PC-3 (cell line): ENCODE results near the gene ASXL2. TPM values are rescaled to one million over a fixed set of nuclear protein-coding genes. Genes with fewer than 3 reads are reported as not detected.

Experiments used
- ATAC-seq: fragments of 200-7000 bp; cut with Tn5 transposase; 2 replicates; pipeline ENCODE4 v1.9.1; 2020; ENCODE audit warnings: mild to moderate bottlenecking, moderate library complexity
- BruUV-seq: library from RNA; stranded (reverse); fragments of 400-500 nt; replicated peaks from 2 replicates; lab custom pipeline; 2021; lab: Mats Ljungman, UMichigan
- CTCF ChIA-PET: fragments of 300-600 bp; sonication (Branson Sonifier 250); formaldehyde crosslinking; loops from one replicate; lab custom pipeline; 2022; ENCODE audit warnings: antibody characterized with exemption; lab: Charles Lee
- POLR2A ChIA-PET: fragments of 300-600 bp; sonication (Branson Sonifier 250); formaldehyde crosslinking; loops from one replicate; lab custom pipeline; 2022; ENCODE audit warnings: antibody characterized with exemption; ENCODE audit not compliant: unreplicated experiment; lab: Charles Lee
- DNase-seq: peaks from one replicate; pipeline ENCODE4 v3.0.0-alpha.2; 2015
- H2AFZ ChIP-seq: fragments of 300-600 bp; sonication (generic); 2 replicates; pipeline ENCODE4 v1.6.0; 2016; ENCODE audit warnings: antibody characterized with exemption, low read length
- H3F3A ChIP-seq: fragments of 300-600 bp; sonication (generic); one replicate; pipeline ENCODE4 v1.6.0; 2017; ENCODE audit warnings: antibody characterized with exemption, low read length, control low read depth, mild to moderate bottlenecking; ENCODE audit not compliant: unreplicated experiment
- H3K27ac ChIP-seq: fragments of 300-600 bp; sonication (generic); 2 replicates; pipeline ENCODE4 v1.5.1; 2016; ENCODE audit warnings: mild to moderate bottlenecking, low read length
- H3K27me3 ChIP-seq: fragments of 300-600 bp; sonication (generic); 2 replicates; pipeline ENCODE4 v1.6.1; 2016; ENCODE audit warnings: low read length, mixed read lengths
- H3K36me3 ChIP-seq: fragments of 300-600 bp; sonication (generic); 2 replicates; pipeline ENCODE4 v1.6.1; 2016; ENCODE audit warnings: low read depth, mixed run types, low read length, mixed read lengths
- H3K4me1 ChIP-seq: fragments of 300-600 bp; sonication (generic); 2 replicates; pipeline ENCODE4 v1.5.1; 2016; ENCODE audit warnings: low read length; ENCODE audit not compliant: insufficient read depth
- H3K4me2 ChIP-seq: fragments of 300-600 bp; sonication (generic); 2 replicates; pipeline ENCODE4 v1.6.0; 2016; ENCODE audit warnings: low read length
- H3K4me3 ChIP-seq: fragments of 300-600 bp; sonication (generic); 2 replicates; pipeline ENCODE4 v1.5.1; 2016; ENCODE audit warnings: mild to moderate bottlenecking, low read length, mixed read lengths
- H3K79me2 ChIP-seq: fragments of 300-600 bp; sonication (generic); 2 replicates; pipeline ENCODE4 v1.6.1; 2017; ENCODE audit warnings: low read length, mixed read lengths
- H3K9ac ChIP-seq: fragments of 300-600 bp; sonication (generic); 2 replicates; pipeline ENCODE4 v1.6.0; 2016; ENCODE audit warnings: mild to moderate bottlenecking, low read length
- H3K9me2 ChIP-seq: fragments of 300-600 bp; sonication (generic); replicated peaks from 2 replicates; pipeline ENCODE4 v1.6.1; 2016; ENCODE audit warnings: mixed run types, low read length, mixed read lengths
- H3K9me3 ChIP-seq: fragments of 300-600 bp; sonication (generic); 2 replicates; pipeline ENCODE4 v1.6.1; 2016; ENCODE audit warnings: low read length, mixed read lengths
- H4K20me1 ChIP-seq: fragments of 300-600 bp; sonication (generic); 2 replicates; pipeline ENCODE4 v1.6.1; 2016; ENCODE audit warnings: low read length, mixed read lengths
- CTCF ChIP-seq: fragments of 300-600 bp; sonication (generic); conservative IDR thresholded peaks from 2 replicates; pipeline ENCODE4 v1.5.1; 2017; ENCODE audit warnings: antibody characterized with exemption, low read depth, mild to moderate bottlenecking, low read length
- EZH2 ChIP-seq: fragments of 300-600 bp; sonication (generic); IDR thresholded peaks from one replicate; pipeline ENCODE4 v1.6.1; 2017; ENCODE audit warnings: antibody characterized with exemption, mild to moderate bottlenecking, low read length; ENCODE audit not compliant: unreplicated experiment
- EZH2phosphoT487 ChIP-seq: fragments of 300-600 bp; sonication (generic); IDR thresholded peaks from 2 replicates; pipeline ENCODE4 v1.6.1; 2018; ENCODE audit warnings: mild to moderate bottlenecking, antibody characterized with exemption, low read length, borderline replicate concordance
- intact Hi-C: fragments of 100-400 bp; cut with micrococcal nuclease; formaldehyde crosslinking; loops from 2 replicates; pipeline ENCODE4 v1.9.0; 2023
- total RNA-seq: library from RNA; depleted of rRNA; stranded (reverse); fragments of >200 nt; gene quantifications from 2 replicates; pipeline ENCODE4 v1.2.3, GENCODE V29; 2014

Gene ASXL2
- total RNA-seq, 1 experiment from 2014 or later = 11.5 TPM

GRCh38 chr2:25787020-25787419, 91.3 kb downstream of the ASXL2 start:
- Histone ChIP-seq H3K27ac (no peak overlapping the region), H3F3A (no peaks in the 10 kb centered on the region), H3K9me2 (no peaks in the 10 kb centered on the region), H3K36me3 (peaks cover 5% of the 10 kb centered on the region; the same call in 1 of the 2 replicates), H3K9ac (no peak overlapping the region), H4K20me1 (no peaks in the 10 kb centered on the region), H3K27me3 (no peaks in the 10 kb centered on the region), H3K4me3 (no peak overlapping the region), H3K9me3 (no peaks in the 10 kb centered on the region), H3K4me1 (no peaks in the 10 kb centered on the region), H2AFZ (no peak overlapping the region), H3K4me2 (no peak overlapping the region), H3K79me2 (no peaks in the 10 kb centered on the region)
- ATAC-seq (peak; percentile 15; the same call in 1 of the 2 replicates), DNase-seq (no peak)
- intact Hi-C loops = no loop called here
- ChIA-PET CTCF (no interaction called here), POLR2A (no interaction called here)
- BruUV-seq = no TSS peak
- no peak for TF ChIP-seq EZH2
- TF ChIP-seq CTCF = no peak
- no peak for TF ChIP-seq EZH2phosphoT487

- intact Hi-C loops = no loop called here
Observed at GRCh38 chr2:25784404-25784803, 93.9 kb downstream of the ASXL2 start.

GRCh38 chr2:25777077-25777476, 101.2 kb downstream of the ASXL2 start:
- no peaks in the 10 kb centered on the region for H3K9me3 ChIP-seq
- H3K4me3 ChIP-seq = no peak overlapping the region
- no TSS peak for BruUV-seq
- no peak overlapping the region for H2AFZ ChIP-seq
- no peaks in the 10 kb centered on the region for H3K79me2 ChIP-seq
- ChIA-PET POLR2A (no interaction called here), CTCF (no interaction called here)
- H3K9ac ChIP-seq = no peak overlapping the region
- H3K36me3 ChIP-seq = no peaks in the 10 kb centered on the region
- no peak for TF ChIP-seq CTCF
- H3K27ac ChIP-seq = no peak overlapping the region
- H3K4me1 ChIP-seq = no peaks in the 10 kb centered on the region
- H3K27me3 ChIP-seq = no peaks in the 10 kb centered on the region
- intact Hi-C loops = no loop called here
- no peaks in the 10 kb centered on the region for H3K9me2 ChIP-seq
- H4K20me1 ChIP-seq = no peaks in the 10 kb centered on the region
- no peaks in the 10 kb centered on the region for H3F3A ChIP-seq
- DNase-seq (no peak), ATAC-seq (no peak)
- no peak overlapping the region for H3K4me2 ChIP-seq

More at GRCh38 chr2:25784404-25784803, 93.9 kb downstream of the ASXL2 start:
- H3K9me2 ChIP-seq = no peaks in the 10 kb centered on the region
- H3K36me3 ChIP-seq = peaks cover 5% of the 10 kb centered on the region; the same call in 1 of the 2 replicates
- H3K27me3 ChIP-seq = no peaks in the 10 kb centered on the region
- no peaks in the 10 kb centered on the region for H3K79me2 ChIP-seq
- POLR2A ChIA-PET = no interaction called here
- H4K20me1 ChIP-seq = no peaks in the 10 kb centered on the region
- no peak overlapping the region for H3K4me3 ChIP-seq
- no peak overlapping the region for H3K27ac ChIP-seq
- DNase-seq (no peak), ATAC-seq (no peak)
- no peak overlapping the region for H2AFZ ChIP-seq
- no peak overlapping the region for H3K4me2 ChIP-seq
- no peak overlapping the region for H3K9ac ChIP-seq
- H3K4me1 ChIP-seq = no peaks in the 10 kb centered on the region
- CTCF ChIA-PET = no interaction called here
- no peak for TF ChIP-seq EZH2phosphoT487
- no peaks in the 10 kb centered on the region for H3K9me3 ChIP-seq
- BruUV-seq = TSS peak; percentile 21
- H3F3A ChIP-seq = no peaks in the 10 kb centered on the region
